Muscle layer of duodenum (tissue), 2 donors: Measurements from ENCODE around the gene SGCG.
"Not testable (repeated sequence)": the region's sequence is repeated elsewhere in the genome, so short reads cannot be mapped to it uniquely, and the experiment has no call there.

Source experiments
- H3K27ac ChIP-seq: one replicate; pipeline ENCODE4 v1.7.0; 2013; ENCODE audit warnings: mild to moderate bottlenecking, low read length
- H3K27me3 ChIP-seq: one replicate; pipeline ENCODE4 v1.7.0; 2013; ENCODE audit warnings: low read depth, mild to moderate bottlenecking, control low read depth, low read length
- H3K36me3 ChIP-seq, 2 donors: one replicate each; pipeline ENCODE4 v1.7.0; 2013; ENCODE audit warnings: low read length in 2 of 2, control low read depth in 1 of 2, mild to moderate bottlenecking in 1 of 2; ENCODE audit not compliant: insufficient read depth in 2 of 2, control insufficient read depth in 1 of 2
- H3K4me1 ChIP-seq, 2 donors: one replicate each; pipeline ENCODE4 v1.7.0; 2013; ENCODE audit warnings: low read length in 2 of 2, mild to moderate bottlenecking in 2 of 2, control low read depth in 1 of 2, moderate library complexity in 1 of 2; ENCODE audit not compliant: insufficient read depth in 2 of 2, control insufficient read depth in 1 of 2
- H3K4me3 ChIP-seq, 2 donors: one replicate each; pipeline ENCODE4 v1.7.0; 2013; ENCODE audit warnings: low read length in 2 of 2, low read depth in 1 of 2, mild to moderate bottlenecking in 1 of 2
- H3K9me3 ChIP-seq, 2 donors: one replicate each; pipeline ENCODE4 v1.7.0; 2013; ENCODE audit warnings: low read length in 2 of 2, control low read depth in 1 of 2, mild to moderate bottlenecking in 1 of 2; ENCODE audit not compliant: control insufficient read depth in 1 of 2
- donor health status: healthy.

Gene SGCG

DNA sequence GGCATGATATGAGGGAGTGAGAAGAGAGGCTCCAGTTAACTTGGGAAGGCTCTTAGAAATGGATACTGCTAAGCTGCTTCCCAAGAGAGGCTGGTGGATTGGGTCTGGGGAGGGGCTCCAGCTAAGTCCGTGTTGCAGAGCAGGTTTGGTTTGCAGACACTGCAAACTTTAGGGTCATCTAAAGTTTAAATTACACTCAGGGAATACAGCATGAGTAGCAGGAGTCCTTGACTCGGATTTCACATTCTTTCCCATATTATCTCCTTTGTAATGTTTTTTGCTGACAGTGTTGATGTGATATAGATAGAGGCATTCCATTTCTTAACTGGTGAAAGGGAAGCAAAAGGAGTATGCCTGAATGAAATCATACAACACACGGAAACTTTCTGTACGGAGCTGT is 31.9 kb downstream of the SGCG start:
- H3K9me3 ChIP-seq, result no peaks in the 10 kb centered on the region
- H3K4me1 ChIP-seq, result no peaks in the 10 kb centered on the region
- H3K4me3 ChIP-seq, result no peak overlapping the region
- H3K36me3 ChIP-seq, result no peaks in the 10 kb centered on the region
- H3K27ac ChIP-seq, result no peak overlapping the region
- H3K27me3 ChIP-seq, result no peaks in the 10 kb centered on the region

DNA sequence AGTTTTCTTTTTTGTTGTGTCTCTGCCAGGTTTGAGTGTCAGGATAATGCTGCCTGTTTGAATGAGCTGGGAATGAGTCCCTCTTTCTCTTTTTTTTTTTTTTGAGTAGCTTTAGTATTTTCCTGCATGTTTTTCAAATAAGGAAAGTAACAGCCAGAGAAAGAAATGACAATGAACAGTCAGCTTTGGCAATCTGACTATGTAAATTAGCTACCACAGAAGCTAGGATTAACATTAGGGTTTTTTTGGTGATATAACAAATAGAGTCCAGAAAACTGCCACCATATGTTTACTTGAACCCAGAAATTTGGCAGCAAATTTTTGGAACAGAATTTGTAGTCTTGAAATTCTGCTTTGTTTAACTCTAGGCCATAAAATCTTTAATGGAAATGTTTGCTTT is 50.5 kb downstream of the SGCG start:
- no peaks in the 10 kb centered on the region for H3K9me3 ChIP-seq
- no peaks in the 10 kb centered on the region for H3K36me3 ChIP-seq
- no peaks in the 10 kb centered on the region for H3K4me1 ChIP-seq
- H3K27ac ChIP-seq, result no peak overlapping the region
- no peaks in the 10 kb centered on the region for H3K27me3 ChIP-seq
- H3K4me3 ChIP-seq, result no peak overlapping the region

DNA sequence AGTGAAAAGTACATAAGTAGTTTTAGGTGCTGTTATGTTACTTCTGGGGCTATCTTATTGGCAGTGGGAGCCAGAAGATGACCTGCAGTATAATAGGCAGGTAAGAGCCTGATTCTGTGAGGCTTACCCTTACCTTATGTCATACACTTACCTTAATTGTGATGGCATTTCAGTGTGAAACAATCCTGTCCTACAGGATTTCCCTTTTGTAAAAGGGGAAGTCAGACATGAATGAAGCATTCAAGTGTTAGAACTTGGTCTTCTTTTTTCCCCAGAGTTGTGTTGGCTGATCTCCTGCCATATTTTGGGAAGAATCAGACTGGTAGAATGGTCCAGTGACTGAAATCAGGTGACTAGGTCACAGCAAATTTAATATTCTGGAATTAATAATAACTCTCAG is 55.2 kb downstream of the SGCG start:
- no peaks in the 10 kb centered on the region for H3K36me3 ChIP-seq
- no peaks in the 10 kb centered on the region for H3K4me1 ChIP-seq
- no peak overlapping the region for H3K4me3 ChIP-seq
- H3K27ac ChIP-seq, result no peak overlapping the region
- no peaks in the 10 kb centered on the region for H3K9me3 ChIP-seq
- no peaks in the 10 kb centered on the region for H3K27me3 ChIP-seq

DNA sequence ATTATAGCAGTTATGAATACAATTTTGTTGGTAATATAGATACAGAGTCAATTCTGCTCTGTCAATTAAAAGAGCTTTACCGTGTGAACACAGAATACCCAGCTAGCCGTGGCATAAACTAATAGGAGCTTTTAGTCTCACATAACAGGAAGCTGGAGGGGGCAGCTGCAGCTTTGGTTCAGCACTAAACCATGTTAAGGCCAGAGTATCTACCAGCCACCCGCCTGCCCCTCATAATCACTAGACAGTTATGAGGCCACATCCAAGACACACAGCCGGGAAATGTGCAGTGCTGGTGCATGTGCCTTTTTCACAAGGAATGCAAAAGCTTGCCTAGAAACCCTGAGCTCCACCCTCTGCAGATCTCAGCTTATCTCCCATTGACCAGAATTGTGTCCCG is 62.3 kb downstream of the SGCG start:
- Histone ChIP-seq H3K36me3 (no peaks in the 10 kb centered on the region), H3K4me3 (no peak overlapping the region), H3K4me1 (no peaks in the 10 kb centered on the region), H3K27ac (no peak overlapping the region), H3K9me3 (peaks cover 0 to 2% of the 10 kb centered on the region in 2 donors), H3K27me3 (no peaks in the 10 kb centered on the region)

DNA sequence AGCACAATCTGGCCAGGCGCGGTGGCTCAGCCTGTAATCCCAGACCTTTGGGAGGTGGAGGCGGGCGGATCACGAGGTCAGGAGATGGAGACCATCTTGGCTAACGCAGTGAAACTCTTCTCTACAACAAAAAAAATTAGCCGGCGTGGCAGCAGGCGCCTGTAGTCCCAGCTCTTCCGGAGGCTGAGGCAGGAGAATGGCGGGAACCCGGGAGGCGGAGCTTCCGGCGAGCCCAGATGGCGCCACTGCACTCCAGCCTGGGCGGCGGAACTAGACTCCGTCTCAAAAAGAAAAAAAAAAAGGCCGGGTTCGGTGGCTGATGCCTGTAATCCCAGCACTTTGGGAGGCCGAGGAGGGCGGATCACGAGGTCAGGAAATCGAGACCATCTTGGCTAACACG is 67.6 kb downstream of the SGCG start:
- H3K4me3 ChIP-seq, H3K9me3 ChIP-seq, H3K27ac ChIP-seq, H3K4me1 ChIP-seq, H3K36me3 ChIP-seq, H3K27me3 ChIP-seq: not testable (repeated sequence)

DNA sequence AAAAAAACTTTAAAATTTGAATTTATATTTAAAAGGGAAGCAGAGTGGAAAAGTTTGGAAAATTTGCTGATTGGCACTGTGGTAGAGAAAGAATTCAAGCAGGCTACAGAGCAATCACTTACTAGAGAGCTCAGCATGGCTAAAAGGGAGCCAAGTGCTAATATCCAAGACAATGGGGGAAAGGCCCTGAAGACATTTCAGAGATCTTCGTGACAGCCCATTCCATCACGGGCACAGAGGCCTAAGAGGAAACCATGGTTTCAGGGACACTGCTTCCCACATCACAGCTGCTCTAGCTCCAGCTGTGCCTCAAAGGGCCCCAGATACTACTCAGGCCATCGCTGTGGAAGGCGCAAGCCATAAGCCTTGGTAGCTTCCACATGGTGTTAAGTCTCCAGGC is 73.7 kb downstream of the SGCG start:
- H3K9me3 ChIP-seq, result no peaks in the 10 kb centered on the region
- no peak overlapping the region for H3K27ac ChIP-seq
- no peaks in the 10 kb centered on the region for H3K27me3 ChIP-seq
- no peaks in the 10 kb centered on the region for H3K4me1 ChIP-seq
- no peak overlapping the region for H3K4me3 ChIP-seq
- no peaks in the 10 kb centered on the region for H3K36me3 ChIP-seq

DNA sequence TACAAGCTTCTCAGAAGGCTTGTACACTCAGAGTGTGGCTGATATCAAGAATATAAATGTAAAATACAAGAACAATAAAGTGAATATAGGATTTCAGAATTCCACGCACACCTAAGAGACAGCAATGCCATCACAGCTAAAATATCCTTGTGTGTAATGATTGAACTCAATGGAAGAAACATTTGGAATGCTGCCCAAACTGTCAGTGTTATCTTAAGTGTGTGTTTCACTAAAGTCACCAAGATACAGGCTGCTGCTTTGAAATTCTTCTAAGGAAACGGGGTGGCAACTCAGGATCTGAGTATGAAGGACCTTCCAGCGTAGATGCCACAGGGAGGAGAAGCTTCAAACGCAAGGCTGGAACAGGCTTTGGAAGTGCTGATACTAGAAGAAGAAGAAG is 86.8 kb downstream of the SGCG start:
- Histone ChIP-seq H3K27ac (no peak overlapping the region), H3K9me3 (no peaks in the 10 kb centered on the region), H3K4me1 (no peaks in the 10 kb centered on the region), H3K36me3 (no peaks in the 10 kb centered on the region), H3K27me3 (no peaks in the 10 kb centered on the region), H3K4me3 (no peak overlapping the region)

DNA sequence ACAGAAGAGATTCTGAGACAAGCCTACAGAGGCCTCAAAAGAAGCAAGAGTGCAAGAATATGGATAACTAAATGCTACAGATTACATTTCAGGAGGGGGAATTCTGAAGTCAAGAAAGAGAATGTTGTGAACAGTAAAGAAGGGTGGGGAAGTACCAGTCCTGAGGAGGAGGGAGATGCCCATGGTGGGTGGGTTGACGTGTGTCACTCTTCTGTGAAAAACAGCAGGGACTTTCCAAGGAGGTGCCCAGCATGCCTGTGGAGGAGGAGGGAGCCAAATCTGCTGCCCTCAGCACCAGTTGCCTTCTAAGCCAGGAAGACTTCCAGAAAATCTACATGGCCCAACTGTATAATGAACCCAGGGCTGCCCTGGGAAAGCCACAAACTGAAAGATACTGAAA is 87.7 kb downstream of the SGCG start:
- H3K4me3 ChIP-seq, result no peak overlapping the region
- H3K4me1 ChIP-seq, result no peaks in the 10 kb centered on the region
- H3K27ac ChIP-seq, result no peak overlapping the region

DNA sequence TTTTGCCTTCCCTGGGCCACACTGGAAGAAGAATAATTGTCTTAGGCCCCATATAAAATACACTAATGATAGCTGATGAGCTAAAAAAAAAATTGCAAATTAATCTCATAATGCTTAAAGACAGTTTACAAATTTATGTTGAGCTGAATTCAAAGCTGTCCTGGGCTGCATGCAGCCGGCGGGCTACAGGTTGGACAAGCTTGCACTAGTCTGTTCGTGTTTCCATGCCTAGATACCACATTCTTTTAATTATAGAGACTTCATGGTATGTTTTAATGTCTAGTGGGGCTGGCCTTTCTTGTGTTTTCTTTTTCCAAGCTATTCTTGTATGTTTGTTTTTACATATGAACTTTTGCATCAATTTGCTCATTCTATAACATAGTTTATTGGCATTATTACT is 90.6 kb downstream of the SGCG start:
- Histone ChIP-seq H3K36me3 (no peaks in the 10 kb centered on the region), H3K9me3 (no peaks in the 10 kb centered on the region), H3K27ac (no peak overlapping the region), H3K4me3 (no peak overlapping the region), H3K27me3 (no peaks in the 10 kb centered on the region), H3K4me1 (no peaks in the 10 kb centered on the region)

More for the DNA sequence above, 87.7 kb downstream of the SGCG start:
- no peaks in the 10 kb centered on the region for H3K27me3 ChIP-seq
- no peaks in the 10 kb centered on the region for H3K9me3 ChIP-seq
- H3K36me3 ChIP-seq, result no peaks in the 10 kb centered on the region

DNA sequence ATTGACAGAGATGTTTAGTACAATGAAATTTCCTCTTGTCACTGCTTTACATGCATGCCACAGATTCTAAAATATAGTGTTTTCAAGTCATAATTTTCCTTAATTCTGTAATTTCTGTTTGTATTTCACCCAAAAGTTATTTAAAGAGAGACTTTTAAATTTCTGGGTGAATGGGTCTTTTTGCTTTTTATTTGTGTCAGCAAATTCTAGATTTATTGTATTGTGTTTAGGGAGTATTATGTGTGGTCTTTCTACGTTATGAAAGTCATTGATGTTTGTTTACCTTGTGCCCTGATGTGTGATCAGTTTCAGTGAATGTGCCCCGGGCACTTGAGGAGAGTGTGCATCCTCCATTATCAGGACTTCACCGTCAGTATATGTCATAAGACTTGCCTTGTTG is 92.7 kb downstream of the SGCG start:
- no peaks in the 10 kb centered on the region for H3K9me3 ChIP-seq
- H3K36me3 ChIP-seq, result no peaks in the 10 kb centered on the region
- H3K27me3 ChIP-seq, result no peaks in the 10 kb centered on the region
- H3K4me3 ChIP-seq, result no peak overlapping the region
- no peaks in the 10 kb centered on the region for H3K4me1 ChIP-seq
- no peak overlapping the region for H3K27ac ChIP-seq

DNA sequence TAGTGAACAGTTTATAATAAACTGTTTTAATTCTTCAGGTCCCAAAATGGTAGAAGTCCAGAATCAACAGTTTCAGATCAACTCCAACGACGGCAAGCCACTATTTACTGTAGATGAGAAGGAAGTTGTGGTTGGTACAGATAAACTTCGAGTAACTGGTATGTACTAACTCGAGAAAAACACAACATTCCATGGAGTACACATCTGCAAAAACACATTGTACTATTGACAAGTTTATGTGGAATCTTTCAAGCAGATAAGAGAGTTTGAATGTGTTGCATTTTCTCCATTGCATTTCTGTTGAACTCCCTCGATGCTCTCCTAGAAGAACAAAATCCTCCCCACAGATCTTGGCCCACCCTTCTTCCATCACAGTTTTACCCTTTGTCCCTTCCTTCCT is 98.5 kb downstream of the SGCG start:
- H3K9me3 ChIP-seq, result no peaks in the 10 kb centered on the region
- no peak overlapping the region for H3K4me3 ChIP-seq
- H3K36me3 ChIP-seq, result no peaks in the 10 kb centered on the region
- H3K27ac ChIP-seq, result no peak overlapping the region
- H3K27me3 ChIP-seq, result no peaks in the 10 kb centered on the region
- H3K4me1 ChIP-seq, result no peaks in the 10 kb centered on the region

DNA sequence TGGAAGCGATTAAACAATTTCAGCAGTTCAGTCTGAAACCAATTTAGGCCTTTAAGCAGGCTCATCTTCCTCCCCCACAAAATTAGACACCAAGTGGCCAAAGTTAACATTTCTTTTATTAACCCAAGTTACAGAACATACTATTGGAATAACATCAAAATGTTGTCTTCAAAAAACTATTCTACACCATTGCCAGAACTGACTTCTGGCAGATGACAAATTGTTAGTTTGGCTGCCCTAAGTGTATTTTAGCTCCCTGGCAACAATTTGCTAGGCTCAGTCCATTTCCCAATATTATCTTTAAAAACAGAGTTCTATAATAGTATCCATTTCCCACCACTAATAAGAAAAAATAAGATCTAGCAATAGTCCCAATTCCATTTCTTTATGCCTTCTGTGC is 107.8 kb downstream of the SGCG start:
- no peak overlapping the region for H3K4me3 ChIP-seq
- H3K36me3 ChIP-seq, result no peaks in the 10 kb centered on the region
- H3K27ac ChIP-seq, result no peak overlapping the region
- no peaks in the 10 kb centered on the region for H3K9me3 ChIP-seq
- H3K4me1 ChIP-seq, result no peaks in the 10 kb centered on the region
- no peaks in the 10 kb centered on the region for H3K27me3 ChIP-seq
